Measurements from ENCODE around the gene DOCK3. TPM values are rescaled to one million over a fixed set of nuclear protein-coding genes. Genes with fewer than 3 reads are reported as not detected.

The DOCK3 gene
- total and polyA plus RNA-seq, 4 donors = 0.01 to 0.08 (median 0.06) TPM; not detected in 1

GRCh38 chr3:51102396-51102795, 427.7 kb downstream of the DOCK3 start:
- Histone ChIP-seq H3K4me3 (ENCODE audit: low read depth in 1 of 3, low read length in 3 of 3) (no peak overlapping the region), H3K4me1 (ENCODE audit: control insufficient read depth in 4 of 4, insufficient read depth in 4 of 4, low read length in 3 of 4) (no peaks in the 10 kb centered on the region), H3K27ac (ENCODE audit: low read depth in 1 of 2, low read length in 2 of 2) (no peak overlapping the region), H3K9me3 (ENCODE audit: control insufficient read depth in 4 of 4, low read length in 3 of 4) (no peaks in the 10 kb centered on the region), H3K9ac (ENCODE audit: low read depth in 1 of 2, low read length in 2 of 2) (no peak overlapping the region), H3K27me3 (ENCODE audit: control insufficient read depth in 4 of 4, insufficient read depth in 4 of 4, low read length in 3 of 4) (no peaks in the 10 kb centered on the region), H3K36me3 (ENCODE audit: control insufficient read depth in 4 of 4, insufficient read depth in 3 of 4, low read depth in 1 of 4, low read length in 3 of 4) (no peaks in the 10 kb centered on the region)
- DNase-seq (ENCODE audit: low spot score) = no peak
- 89% methylated on average over 1 of the region's 1 CpG for WGBS
- no peak for TF ChIP-seq HNF4A (conservative IDR thresholded peaks at IDR 0.05)
- no peak for TF ChIP-seq REST (IDR thresholded peaks at IDR 0.05)
- TF ChIP-seq FOXA1 (IDR thresholded peaks at IDR 0.05) = no peak
- no peak for TF ChIP-seq ATF3 (IDR thresholded peaks at IDR 0.05)
- no peak for TF ChIP-seq JUND (IDR thresholded peaks at IDR 0.05)
- TF ChIP-seq FOXA2 (IDR thresholded peaks at IDR 0.05) = no peak
- no peak for TF ChIP-seq YY1 (IDR thresholded peaks at IDR 0.05)
- no peak for TF ChIP-seq HNF4G (IDR thresholded peaks at IDR 0.05)
- TF ChIP-seq CTCF (IDR thresholded peaks at IDR 0.05; ENCODE audit: low read depth, low read length, missing input control) = no peak
- no peak for TF ChIP-seq SP1 (IDR thresholded peaks at IDR 0.05)
- TF ChIP-seq NR2F2 (IDR thresholded peaks at IDR 0.05) = no peak
- TF ChIP-seq TAF1 (conservative IDR thresholded peaks at IDR 0.05) = no peak

- no peak for DNase-seq (ENCODE audit: low spot score)
- Histone ChIP-seq H3K27ac (ENCODE audit: low read depth in 1 of 2, low read length in 2 of 2) (no peak overlapping the region), H3K36me3 (ENCODE audit: control insufficient read depth in 4 of 4, insufficient read depth in 3 of 4, low read depth in 1 of 4, low read length in 3 of 4) (no peaks in the 10 kb centered on the region), H3K27me3 (ENCODE audit: control insufficient read depth in 4 of 4, insufficient read depth in 4 of 4, low read length in 3 of 4) (no peaks in the 10 kb centered on the region), H3K9ac (ENCODE audit: low read depth in 1 of 2, low read length in 2 of 2) (no peak overlapping the region), H3K4me1 (ENCODE audit: control insufficient read depth in 4 of 4, insufficient read depth in 4 of 4, low read length in 3 of 4) (no peaks in the 10 kb centered on the region), H3K4me3 (ENCODE audit: low read depth in 1 of 3, low read length in 3 of 3) (no peak overlapping the region), H3K9me3 (ENCODE audit: control insufficient read depth in 4 of 4, low read length in 3 of 4) (peaks cover 0 to 5% (median 2%) of the 10 kb centered on the region in 4 donors)
- 95% methylated on average over 9 of the region's 9 CpGs for WGBS
- no peak for TF ChIP-seq RAD21 (IDR thresholded peaks at IDR 0.05)
Measured at GRCh38 chr3:51106242-51106876, 431.6 kb downstream of the DOCK3 start.

GRCh38 chr3:51110586-51110985, 435.9 kb downstream of the DOCK3 start:
- 77% methylated on average over 3 of the region's 3 CpGs for WGBS
- Histone ChIP-seq H3K27ac (ENCODE audit: low read depth in 1 of 2, low read length in 2 of 2) (no peak overlapping the region), H3K36me3 (ENCODE audit: control insufficient read depth in 4 of 4, insufficient read depth in 3 of 4, low read depth in 1 of 4, low read length in 3 of 4) (no peaks in the 10 kb centered on the region), H3K9me3 (ENCODE audit: control insufficient read depth in 4 of 4, low read length in 3 of 4) (peaks cover 0 to 5% (median 2%) of the 10 kb centered on the region in 4 donors), H3K27me3 (ENCODE audit: control insufficient read depth in 4 of 4, insufficient read depth in 4 of 4, low read length in 3 of 4) (no peaks in the 10 kb centered on the region), H3K4me1 (ENCODE audit: control insufficient read depth in 4 of 4, insufficient read depth in 4 of 4, low read length in 3 of 4) (no peaks in the 10 kb centered on the region), H3K4me3 (ENCODE audit: low read depth in 1 of 3, low read length in 3 of 3) (no peak overlapping the region), H3K9ac (ENCODE audit: low read depth in 1 of 2, low read length in 2 of 2) (no peak overlapping the region)
- no peak for DNase-seq (ENCODE audit: low spot score)
- TF ChIP-seq RAD21 (IDR thresholded peaks at IDR 0.05) (no peak), REST (IDR thresholded peaks at IDR 0.05) (no peak), JUND (IDR thresholded peaks at IDR 0.05) (no peak), EGR1 (IDR thresholded peaks at IDR 0.05; ENCODE audit: low read depth in 2 of 2) (no peak), HNF4G (IDR thresholded peaks at IDR 0.05) (no peak), FOXA1 (IDR thresholded peaks at IDR 0.05) (no peak), SP1 (IDR thresholded peaks at IDR 0.05) (no peak), CTCF (IDR thresholded peaks at IDR 0.05; ENCODE audit: low read depth, low read length, missing input control) (no peak), HNF4A (conservative IDR thresholded peaks at IDR 0.05) (no peak)

All from liver (tissue), 9 donors.